AG20443 (cell line): Measurements from ENCODE around the gene NME3.
"Not testable (repeated sequence)": the region's sequence is repeated elsewhere in the genome, so short reads cannot be mapped to it uniquely, and the experiment has no call there.

Experiments
- DNase-seq: peaks from one replicate; pipeline ENCODE4 v3.0.0; 2012; ENCODE audit warnings: low spot score, mixed read lengths

Gene NME3

DNA sequence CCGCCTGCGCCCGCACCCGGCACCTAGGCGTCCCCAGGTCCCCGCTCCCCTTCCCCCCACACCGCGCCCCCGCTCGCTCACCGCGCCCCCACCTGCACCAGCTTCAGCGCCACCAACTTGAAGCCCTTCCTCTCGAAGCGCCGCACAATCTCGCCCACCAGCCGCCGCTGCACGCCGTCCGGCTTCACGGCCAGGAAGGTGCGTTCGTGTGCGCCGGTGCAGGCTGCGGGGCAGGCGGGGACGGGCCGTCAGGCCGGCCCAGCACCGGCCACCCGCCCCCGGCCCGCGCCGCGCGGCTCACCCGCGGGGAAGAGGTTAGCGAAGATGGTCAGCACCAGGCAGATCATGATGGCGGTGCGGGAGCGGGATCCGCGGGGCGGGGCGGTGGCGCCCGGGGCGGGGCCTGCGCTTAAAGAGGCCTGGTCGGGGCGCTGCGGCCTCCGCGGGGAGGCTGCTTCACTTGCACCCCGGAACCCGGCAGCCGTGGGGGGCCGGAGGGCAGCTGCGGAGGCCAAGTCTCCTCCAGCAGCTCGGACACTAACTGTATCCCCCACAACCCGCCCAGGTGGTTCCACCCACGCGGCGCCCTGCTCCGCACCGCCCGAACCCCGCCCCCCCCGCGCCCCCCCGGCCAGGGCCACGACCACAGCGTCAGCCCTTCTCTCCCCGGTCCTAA, at the start of gene NME3:
NME3 (minus strand) TSS at position 356 of the 676 bp plus-strand sequence; CDS start at position 347, 9 bp downstream.
- peak; percentile 92 for DNase-seq

DNA sequence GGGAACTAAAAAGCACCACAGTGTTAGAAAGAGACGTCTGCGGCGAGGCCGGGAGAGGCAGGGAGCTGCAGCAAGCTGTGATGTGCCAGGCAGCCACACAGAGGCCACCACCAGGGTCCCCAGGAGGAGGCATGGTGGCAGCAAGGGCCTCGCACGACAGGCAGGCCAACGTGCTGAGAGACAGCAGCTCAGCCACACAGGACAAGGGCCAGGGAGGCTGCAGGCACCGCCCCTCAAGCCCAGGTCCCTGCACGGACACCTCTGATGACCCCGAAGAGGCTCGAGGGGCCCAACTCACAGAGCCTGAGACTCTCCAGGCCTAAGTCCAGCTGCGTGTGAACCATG, 49.6 kb upstream of the NME3 start:
- no peak for DNase-seq

GRCh38 chr16:1820096-1820945, 49.0 kb upstream of the NME3 start:
- DNase-seq: no peak

DNA sequence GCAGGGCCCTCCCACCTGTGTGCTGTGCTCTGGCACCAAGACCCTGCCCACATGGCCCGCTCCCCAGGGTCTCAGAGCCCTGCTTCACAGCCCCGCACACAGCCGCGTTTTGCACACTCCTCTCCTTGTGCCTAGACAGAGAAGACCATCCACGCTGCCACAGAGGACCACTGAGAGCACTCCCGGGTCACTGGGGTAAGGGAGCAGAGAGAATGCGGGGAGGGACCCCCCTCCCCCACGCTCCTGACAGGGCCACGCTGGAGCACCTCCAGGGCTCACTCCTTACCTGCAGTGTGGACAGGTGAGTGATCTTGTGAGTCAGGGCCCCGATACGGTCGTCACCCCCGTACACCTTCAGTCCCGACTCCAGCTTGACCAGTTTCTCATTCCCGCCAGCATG, 48.3 kb upstream of the NME3 start:
- DNase-seq: no peak

DNA sequence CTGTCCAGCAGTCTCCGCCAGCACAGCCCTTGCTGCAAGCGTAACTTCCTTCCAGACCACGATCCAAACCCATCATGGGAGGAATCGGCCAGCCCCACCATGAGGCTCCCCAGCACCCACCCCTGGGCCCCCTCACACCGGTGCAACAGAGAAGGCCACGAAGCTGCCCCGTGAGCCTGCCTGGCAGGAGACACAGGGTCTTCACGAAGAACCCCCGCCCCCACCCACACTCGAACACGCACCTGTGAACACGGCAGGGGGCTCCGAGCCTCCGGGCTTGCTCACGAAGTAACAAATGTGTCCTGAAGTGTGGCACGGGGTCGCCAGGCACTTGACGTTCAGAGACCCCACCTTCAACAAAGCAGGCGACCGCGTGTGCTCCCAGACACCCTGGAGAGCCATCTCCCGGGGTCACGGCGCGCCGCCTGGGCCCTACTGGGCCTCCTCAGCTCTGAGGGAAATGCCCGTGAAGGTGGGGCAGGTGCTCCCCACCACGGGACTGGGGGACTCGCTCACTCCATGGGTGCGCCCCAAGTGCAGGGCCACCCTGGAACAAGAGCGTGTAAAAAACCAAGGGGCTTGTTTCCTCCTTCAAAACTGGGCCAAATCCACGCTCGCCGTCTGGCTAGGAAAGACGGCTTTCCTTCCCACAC, 47.7 kb upstream of the NME3 start:
- DNase-seq: no peak

DNA sequence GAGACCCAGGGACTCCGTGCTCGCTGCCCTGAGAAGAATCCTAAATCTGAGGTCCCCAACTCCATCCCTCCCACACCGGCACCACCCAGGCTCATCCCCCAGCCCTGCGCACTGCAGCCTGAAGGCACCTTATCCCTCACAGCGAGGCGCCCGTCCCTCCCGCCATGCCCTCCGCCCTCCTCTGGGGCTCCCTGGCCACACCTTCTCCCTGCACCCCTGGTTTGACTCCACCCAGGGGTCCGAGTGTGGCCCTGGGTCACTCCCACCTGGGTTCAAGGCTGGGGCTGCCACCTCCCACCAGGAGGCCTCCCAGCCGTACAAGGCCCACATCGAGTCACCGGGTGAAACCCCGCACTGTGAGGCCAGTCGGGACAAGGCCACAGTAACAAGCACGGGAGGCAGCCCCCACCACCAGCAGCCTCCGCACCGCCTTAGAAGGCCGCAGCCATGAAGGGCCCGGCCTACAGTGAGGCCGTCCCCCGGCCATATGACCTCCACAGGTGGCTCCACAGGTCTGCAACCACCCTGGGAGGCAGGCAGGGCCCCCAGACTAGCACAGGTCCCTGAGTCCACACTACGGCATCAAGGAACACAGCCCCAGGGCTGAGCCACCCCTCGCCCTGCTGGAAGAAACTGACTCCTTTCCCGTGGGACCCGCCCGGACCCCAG, 47.0 kb upstream of the NME3 start:
- DNase-seq: no peak

DNA sequence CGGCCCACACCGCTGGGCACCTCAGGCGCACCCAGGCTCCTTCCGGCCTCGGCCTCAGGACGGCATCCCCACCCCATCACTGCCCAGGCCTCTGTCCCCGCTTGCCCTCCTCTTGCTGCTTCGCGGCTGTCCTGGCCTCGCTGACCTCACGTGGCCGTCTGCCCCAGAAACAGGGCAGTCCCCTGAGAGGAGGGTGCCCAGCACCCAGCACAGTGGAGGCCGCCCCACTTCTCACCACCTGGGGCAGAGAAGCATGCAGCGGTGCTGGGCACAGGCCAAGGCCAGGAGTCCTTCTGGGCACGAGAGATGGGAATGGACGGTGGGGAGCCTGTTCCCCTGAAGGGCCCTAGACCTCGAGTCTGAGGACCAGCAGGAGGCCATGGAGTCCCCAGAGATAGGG, 46.4 kb upstream of the NME3 start:
- no peak for DNase-seq

DNA sequence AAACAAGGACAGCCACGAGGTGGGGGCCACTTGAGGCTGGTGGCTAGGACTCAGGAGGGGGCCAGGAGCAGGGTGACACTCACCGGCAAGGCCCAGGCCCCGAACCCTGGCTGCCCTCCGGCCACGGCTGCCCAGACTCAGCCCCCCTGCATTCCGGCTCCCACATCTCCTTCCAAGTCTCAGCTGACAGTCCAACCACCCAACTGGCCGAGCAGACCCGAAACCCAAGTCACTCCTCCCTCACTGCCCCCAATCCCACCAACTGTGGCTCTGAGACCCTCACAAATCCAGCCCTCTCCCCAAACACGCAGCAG, 45.9 kb upstream of the NME3 start:
- no peak for DNase-seq

DNA sequence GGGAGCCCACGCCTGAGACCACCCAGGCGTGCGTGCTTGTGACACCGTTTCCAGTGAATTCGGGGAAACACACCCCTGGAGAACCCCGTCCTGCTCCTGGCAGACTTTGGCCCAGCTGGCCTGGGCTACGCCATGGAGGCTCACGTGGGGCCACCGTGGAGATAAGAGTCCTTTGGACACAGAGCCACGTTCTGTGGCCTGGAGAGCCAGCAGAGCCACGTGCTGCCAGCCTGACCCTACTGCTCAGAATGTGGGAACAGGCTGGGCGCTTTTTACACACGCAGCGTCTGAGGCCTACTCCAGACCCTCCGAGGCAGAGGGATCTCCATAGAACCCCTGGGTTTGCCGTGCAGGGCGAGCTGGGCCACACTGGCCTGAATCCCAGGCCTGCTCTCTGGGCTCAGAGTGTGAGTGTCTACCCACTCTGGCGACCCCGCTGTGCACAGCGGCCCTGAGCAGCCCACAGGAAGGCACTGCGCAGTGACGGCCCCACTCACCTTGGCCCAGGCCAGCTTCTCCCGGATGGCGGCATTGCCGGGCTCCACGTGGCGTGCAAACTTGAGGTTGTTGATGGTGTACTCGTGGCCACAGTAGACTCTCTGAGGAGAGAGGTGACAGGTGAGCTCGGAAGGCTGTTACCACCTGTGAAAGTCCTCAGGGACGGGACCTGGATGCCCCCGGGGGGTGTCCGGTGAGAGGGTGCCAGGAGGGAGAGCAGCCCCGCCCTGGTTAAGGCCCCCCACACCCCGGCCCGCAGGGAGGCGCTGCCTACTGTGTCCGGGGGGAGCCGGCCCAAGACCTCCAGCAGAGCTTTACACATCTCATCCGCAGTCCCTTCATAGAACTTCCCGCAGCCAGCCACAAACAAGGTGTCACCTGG, 45.3 kb upstream of the NME3 start:
- no peak for DNase-seq

DNA sequence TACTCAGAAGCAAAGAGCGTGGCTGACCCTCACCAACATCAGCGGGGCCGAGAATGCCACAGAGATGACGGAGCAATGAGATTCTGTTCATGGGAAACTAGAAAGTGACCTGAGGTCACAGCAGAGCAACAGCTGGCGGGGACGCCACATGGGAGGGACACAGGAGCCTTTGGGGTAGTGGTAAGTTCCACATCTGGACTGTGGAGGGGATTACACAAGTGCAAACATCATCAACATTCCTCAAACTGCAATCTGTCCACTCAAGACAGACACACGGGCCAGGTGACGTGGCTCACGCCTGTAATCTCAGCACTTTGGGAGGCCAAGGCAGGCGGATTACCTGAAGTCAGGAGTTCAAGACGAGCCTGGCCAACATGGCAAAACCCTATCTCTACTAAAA, 44.1 kb upstream of the NME3 start:
- no peak for DNase-seq

DNA sequence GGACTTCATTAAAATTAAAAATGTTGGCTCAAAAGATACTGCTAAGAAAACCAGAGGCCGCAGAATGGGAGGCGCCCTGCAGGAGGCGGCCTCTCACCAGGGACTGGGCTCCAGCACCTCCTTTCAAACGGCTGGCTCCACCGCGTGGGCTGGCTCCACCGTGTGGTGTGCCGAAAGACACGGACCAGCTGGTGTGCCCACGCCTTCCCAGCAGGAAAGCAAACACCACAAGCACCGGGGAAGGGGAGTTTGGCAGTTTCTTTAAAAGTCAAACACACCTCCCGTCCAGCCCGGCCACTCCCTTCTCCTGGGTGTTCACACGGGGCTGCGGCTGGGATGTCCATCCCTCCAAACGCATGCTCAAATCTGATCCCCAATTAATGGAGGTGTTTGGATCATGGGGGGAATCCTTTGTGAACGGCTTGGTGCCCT, 41.4 kb upstream of the NME3 start:
- peak; percentile 85 for DNase-seq

- DNase-seq: no peak
These were observed 39.2 kb upstream of the NME3 start for GRCh38 chr16:1810536-1810935.

- DNase-seq: no peak
These were observed 38.8 kb upstream of the NME3 start for GRCh38 chr16:1810106-1810505.

- no peak for DNase-seq
These were observed 38.0 kb upstream of the NME3 start for GRCh38 chr16:1809281-1809801.

GRCh38 chr16:1808691-1809090, 37.3 kb upstream of the NME3 start:
- no peak for DNase-seq

DNA sequence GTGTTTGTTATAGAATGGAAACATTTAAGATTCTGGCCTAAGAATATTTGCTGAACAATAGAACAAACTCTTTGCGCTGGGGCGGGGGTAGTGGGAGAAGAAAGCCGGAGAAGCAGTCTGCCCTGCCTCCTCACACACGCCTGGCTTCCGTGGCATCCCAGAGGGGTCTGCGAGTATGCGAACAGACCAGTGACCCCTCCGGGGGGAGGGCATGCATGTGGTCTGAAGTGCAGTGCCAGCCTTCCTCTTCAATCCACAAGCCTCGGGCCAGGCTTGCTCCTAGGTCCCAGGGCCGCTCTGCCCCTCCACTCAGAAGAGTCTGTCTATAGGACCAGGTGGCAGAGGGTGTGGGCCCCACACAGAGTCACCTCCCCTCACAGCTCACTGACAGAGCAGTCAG, 36.3 kb upstream of the NME3 start:
- no peak for DNase-seq

DNA sequence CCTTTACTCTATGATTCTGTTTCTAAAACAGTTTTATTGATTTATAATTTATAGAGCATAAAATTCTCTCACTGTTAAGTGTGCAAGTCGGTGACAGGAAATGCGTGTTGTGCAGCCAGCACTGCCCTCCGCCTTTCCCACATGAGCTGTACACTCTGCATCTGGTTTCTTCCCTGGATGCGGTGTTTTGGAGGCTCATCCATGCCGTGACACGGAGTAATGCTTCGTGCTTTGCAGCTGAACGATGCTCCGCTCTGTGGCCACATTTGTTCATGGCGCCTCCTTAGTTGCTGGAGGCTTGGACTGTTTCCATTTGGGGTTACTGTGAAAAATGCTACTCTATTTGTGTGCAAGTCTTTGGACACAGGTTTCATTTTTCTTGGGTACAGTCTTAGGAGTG, 29.4 kb upstream of the NME3 start:
- peak; percentile 64 for DNase-seq

DNA sequence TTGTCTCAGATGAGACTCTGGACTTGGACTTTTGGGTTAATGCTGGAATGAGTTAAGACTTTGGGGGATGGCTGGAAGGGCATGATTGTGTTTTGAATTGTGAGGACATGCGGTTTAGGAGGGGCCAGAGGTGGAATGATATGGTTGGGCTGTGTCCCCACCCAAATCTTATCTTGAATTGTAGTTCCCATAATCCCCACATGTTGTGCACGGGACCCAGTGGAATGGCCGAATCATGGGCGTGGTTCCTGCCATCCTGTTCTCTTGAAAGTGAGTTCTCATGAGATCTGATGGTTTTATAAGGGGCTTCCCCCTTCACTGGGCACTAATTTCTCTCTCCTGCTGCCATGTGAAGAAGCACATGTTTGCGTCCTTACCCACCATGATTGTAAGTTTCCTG, 27.9 kb upstream of the NME3 start:
- DNase-seq: not testable (repeated sequence)

GRCh38 chr16:1794908-1795666, 23.7 kb upstream of the NME3 start:
- no peak for DNase-seq

GRCh38 chr16:1794221-1794871, 23.0 kb upstream of the NME3 start:
- DNase-seq: no peak
